AG20443 (cell line): ENCODE data around the gene MAP3K4.

Experiments used
- DNase-seq: peaks from one replicate; pipeline ENCODE4 v3.0.0; 2012; ENCODE audit warnings: low spot score, mixed read lengths

The MAP3K4 gene

DNA sequence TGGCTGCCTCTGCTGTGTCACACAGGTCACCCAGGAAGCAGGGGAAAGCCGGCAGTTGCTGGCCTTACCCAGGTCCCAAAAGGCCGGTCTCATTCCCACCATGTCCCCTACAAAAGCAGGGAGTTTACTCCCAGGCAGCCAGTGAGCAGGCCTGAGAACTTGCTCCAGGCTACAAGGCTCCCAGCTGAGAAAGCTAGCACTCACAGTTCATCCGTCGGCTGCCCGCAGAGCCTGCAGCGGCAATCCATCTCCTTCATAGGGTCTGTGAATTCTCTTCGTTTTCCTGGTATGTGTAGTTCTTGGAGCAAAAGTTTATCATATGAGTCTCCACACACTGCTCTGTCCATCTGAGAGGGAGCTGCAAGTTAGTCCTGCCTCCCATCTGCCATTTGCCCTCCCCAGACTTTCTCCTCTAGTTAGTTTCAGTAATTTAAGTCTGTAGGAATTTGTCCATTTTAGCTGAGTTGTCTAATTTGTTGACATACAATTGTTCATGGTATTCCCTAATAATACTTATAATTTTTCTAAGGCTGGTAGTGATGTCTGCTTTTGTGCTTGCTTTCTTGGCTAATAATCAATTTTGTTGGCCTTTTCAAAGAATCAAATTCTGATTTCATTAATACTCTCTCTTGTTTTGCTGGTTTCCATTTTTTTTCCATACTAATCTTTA lies 135.6 kb downstream of the MAP3K4 start:
- no peak for DNase-seq

DNA sequence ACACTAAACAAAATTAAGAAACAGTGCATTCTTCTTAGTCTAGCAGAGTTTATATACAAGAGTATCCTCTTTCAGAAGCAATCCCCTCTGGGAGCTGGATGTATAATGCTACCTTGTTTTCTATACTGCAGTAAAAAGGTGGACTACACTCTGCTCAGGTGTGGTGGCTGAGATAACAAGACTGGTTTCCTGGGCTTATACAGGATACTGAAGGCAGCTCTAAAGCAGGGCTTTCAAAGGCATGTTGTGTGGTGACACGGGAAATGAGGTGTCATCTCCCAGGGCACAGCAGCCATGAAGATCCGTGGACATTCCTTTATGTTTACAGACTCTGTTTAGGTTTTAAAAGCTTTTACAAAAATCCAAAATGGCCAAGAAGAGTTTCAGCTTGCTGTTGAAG lies 136.7 kb downstream of the MAP3K4 start:
- no peak for DNase-seq

DNA sequence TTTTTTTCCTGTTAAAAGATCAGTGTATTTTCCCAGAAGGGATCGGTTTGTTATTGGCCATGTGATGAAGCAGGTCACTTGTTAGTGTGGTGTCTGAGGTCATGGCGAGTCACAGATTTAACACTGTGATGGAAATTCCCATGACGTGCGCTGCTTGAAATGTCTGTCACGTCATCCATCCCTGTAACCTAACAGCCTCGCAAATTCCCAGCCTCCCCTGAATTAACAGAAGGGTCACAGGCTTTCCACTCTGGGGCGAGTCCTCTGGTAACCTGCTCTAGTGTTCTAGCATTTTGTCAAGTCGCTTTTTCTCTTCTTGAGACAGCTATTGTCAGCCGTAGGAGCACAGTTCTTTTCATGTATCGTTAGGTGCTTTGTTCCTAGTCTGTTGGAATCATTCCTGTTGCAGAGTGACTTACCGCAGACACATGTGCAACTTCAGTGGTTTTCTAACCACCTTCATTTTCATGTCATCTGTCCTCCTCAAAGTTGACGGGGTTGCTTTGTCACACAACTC lies 137.2 kb downstream of the MAP3K4 start:
- no peak for DNase-seq

DNA sequence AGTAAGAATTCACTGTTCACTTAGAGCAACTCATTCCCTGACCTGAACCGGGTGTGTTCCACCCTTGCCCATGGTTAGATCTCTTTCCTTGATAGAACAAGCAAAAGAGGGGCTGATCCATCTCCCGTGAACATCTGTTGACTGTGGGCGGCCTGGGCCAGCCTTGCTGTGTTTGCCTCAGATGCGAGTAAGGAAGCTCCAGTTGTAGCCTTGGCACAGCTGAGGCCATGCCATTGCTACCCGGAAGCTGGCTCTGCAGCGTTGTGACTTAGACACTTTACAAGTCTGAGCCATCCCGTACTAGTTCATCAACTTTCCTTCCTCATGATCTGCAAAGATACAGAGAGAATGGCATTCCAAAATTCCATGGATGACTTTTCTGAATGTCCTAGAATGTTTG lies 139.0 kb downstream of the MAP3K4 start:
- DNase-seq, result no peak

DNA sequence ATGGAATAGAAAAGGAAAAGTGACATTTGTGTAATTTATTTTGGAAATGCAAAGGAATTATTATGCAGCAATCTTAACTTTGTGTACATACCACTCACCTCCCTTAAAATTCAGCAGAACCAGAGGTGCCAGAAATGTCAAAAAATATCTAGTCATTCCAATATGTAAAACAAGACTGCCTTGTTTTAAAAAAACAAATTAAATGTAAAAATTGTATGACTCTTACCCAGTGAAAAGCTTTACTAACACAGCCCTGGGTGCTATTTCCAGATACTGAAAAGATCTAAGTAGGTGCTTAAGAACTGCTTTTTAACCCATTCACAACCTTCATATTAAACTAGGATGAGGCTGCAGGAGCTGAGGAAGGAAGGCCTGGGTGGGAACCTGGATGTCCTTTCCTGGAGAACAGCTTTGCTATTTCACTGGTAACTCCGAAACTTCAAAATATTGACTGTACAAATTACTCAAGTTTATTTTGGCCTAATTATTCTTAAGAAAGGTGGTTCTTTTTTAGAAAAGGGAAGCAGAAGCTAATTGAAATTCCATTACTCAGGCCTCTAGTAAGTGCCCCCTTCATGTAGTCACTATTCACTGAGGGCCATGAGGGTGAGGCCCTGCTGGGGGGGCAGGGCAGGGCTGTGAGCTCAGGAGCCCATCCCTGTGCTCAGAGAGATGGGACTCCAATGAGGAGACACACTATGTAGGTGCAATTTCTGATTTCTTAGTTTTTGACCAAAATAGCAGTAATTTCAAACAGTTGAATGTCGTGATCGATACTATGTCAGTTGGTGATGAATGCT lies 139.6 kb downstream of the MAP3K4 start:
- DNase-seq, result no peak

DNA sequence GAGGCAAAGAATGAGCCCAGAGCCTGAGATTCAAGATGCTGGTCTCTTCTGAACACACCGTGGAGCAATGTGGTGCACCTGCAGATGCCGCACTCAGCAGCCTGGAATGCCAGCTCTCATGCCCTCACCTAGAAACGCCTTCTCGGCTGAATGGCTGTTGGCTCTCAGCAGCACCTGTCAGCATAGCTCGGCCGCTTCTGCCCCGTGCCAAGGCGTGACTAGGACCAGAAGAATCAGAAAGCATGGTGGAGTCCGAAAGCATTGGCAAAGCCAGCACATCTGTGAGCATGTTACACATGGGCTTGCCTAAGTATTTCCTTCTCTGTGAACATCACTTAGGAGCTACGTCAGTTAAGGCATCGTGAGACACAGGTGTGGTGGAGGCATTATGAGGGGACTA lies 140.8 kb downstream of the MAP3K4 start:
- DNase-seq, result no peak

DNA sequence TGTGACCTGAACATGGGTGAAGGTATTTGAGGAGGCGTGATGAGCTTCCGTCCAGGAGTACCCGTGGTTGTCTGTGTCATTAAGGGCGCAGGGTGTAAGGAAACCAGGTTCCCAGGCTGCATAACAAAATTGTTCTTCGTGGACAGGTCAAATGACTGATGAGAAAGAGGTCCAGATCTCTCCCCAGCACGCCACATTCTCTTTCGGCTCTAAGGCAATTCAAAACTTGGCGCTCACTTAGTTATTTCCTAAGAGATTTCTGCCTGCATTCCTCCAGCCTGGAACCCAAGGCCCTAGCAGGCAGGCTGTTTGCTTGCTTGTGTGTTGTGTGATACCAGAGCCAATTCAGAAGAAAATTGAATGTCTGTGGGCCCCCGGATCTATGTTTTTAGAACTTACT lies 142.4 kb downstream of the MAP3K4 start:
- DNase-seq, result no peak

DNA sequence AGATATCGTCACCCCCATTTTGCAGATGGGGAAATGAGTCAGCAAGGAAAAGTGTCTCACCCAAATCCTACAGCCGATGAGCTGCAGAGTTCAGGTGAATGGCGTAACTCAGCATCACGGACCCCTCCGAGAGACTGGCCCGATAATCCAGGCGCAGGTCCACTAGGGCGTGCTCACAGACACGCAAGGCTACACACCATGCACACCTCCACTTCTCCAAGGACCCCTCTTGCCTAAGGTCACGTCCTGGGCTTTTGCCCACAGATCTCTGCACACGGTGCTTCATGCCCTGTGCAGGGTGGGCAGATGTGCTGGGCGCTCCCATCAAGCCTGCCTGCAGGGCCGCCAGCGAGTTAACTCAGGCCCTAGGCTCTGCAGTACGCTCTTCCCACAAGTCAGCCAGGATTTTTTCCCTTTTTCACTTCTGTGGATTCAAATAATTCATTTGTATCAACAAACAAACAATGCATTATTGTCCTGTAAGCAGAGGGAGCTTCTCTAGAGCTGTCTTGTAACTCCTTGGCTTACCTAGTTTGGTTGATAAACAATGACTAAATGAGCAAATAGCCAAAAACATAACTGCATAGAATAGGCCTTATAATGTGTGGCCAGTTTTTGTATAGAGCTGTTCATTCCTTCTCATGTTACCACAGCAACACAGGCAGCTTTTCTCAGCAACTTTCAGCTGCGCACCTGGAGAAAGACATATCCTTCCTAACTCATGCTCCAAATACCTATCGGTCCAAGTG lies 143.2 kb downstream of the MAP3K4 start:
- DNase-seq, result no peak

DNA sequence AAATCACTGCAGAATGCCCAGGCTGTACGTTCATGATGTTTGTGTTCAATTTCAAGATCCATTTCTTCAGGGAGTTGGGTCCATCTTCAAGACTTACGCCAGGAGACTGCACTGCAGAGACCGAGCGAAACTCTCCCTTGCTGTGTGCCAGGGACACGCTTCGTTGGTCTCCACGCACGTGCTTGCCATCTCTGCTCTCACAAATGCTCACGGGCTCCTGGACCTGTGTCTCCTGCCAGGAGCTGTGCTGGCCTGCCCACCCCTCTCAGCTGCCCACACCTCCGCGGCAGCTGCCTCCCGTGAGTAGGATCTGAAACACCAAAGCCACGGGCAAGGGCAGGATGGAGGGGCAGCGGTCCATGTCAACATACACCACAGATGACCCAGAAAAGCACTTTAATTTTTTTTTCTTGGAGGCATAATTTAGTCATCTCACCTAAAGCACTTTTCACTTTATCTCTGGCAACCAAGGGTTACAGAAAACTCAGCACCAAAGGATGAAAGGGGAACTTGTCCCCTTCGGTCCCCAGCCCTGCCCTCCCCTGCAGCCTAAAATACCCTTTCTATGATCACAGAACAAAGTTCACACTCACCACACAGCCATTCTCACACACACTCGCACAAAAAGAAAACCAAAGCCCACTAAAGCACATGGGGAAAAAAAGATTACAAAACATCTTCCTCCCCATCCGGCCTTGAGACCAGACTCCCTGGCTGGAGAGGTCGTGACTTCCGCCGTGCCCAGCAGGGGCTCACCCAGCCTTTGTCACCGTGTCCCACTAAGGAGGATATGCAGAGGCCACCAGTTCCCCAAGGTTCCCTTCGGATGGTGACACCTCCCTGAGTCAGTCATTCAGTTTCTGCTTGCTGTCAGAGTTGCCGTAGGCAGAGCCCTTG lies 144.4 kb downstream of the MAP3K4 start:
- no peak for DNase-seq

DNA sequence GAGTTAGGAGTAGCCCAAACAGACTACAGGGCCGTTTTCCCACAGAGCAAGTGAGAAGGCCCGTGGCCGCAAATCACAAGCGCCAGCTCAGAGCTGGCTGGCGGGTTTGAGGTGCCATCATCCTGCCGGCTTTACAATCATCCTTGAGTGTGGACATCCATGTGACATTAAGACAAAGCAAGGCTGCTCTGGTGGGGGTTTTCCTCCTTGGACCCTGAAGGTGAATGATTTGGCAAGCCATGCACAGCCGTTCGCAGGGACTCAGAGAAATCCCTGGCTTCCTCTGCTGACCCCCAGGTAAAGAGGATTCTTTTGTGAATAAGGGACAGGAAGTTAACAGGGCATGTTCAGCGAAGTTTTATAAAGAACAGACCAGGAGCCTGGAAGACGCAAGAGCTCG lies 145.1 kb downstream of the MAP3K4 start:
- no peak for DNase-seq

DNA sequence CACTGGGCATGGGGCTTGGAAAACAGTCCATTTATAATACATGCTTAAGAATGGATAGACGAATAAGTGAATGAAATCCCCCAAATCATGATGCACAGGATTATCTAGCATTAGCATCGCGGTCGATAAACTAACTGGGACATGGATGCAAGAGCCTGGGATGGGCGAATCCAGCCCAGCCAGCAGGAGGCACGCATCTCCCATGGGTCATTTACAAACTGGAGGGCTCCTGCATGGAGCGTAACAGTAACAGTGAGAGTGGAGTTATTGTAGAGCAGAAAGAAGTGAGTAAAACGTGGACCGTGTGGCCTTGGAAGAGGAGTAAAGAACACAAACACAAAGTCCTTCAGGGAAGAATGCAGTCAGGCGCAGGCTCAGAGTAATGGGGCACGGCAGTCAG lies 145.8 kb downstream of the MAP3K4 start:
- no peak for DNase-seq

DNA sequence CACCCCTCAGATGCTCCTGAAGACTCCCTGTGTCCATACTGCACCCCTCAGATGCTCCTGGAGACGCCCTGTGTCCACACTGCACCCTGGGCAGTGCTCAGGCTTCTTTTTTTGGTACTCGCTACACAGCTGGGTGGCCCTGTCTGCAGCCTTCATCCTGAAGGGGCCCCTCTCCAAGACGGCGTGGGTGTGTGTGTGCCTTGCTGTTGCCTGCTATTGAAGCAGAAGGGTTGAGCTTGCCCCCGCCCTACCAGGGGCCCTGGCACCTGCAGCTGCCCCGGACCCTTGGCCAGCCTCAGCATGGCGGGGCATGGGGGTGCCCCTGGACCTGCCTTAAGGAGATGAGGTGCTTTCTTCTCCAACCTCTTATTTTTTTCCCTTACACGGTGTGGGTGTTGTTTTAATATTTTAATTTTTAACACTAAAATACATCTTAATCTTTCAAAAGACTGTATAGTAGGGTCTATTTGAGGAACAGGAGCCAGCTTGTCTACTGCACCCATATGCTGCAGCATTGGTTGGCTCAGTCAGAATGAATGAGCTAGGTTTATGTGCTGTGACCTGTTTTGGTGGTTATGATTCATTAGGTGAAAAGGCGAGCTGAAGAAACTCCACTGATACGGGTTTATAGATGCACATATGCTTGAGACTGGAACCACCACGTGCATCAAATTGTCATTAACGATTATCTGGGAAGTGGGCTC lies 146.4 kb downstream of the MAP3K4 start:
- no peak for DNase-seq

DNA sequence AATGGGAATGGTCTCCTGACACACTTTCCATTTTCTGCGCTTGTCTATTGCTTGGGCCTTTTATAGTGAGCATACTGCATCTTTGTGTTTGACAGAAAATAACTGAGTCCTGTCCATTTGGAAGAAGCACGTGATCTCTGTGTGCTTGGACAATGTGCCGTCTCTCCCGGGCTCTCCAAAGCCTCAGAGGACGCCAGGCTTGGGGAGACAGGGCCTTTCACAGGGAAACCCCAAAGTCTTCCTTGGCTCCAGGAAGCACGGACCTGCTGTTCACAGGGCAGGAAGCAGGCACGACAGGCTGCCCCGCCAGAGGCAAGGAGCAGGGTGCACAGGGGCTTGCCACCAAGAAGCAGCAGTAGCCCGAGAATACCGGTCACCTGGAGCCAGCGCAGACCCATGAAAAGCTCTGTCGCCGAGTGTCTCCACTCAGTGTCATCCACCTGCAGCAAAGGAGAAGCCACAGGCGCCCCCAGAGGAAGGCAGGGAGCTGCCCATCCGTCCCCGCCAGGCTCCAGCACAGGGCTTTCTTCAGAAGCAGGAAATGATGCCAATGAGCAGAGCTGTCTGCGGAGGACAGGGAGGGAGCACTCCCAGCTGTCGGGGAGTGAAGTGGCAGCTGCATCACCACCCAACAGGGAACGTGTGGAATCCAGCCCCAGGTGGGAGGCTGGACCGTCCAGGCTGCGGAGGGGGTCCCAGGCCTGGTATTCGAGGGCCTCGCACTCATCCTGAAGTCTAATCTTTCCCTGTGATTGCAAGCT lies 147.2 kb downstream of the MAP3K4 start:
- DNase-seq, result no peak

DNA sequence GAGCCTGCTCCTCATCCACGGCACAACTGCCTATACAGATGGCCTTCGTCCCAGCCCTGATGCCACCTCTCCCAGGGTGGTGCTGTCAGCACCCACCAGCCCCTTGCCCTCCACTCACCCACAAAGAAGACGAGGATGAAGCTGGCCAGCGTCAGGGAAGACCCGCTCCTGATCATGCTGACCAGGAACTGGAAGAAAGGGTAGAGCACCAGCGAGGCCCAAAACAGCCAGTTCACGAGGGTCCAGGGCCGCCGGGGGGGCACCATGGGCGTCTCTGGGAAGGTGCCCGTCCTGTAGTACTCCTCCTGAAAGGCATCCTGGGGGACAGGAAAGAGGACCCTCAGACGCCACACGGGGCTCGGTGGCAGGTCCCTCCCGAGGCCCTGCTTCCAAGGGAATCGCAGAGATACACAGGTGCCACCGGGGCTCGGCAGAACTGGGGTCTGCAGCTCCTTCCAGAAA lies 147.8 kb downstream of the MAP3K4 start:
- DNase-seq, result no peak

DNA sequence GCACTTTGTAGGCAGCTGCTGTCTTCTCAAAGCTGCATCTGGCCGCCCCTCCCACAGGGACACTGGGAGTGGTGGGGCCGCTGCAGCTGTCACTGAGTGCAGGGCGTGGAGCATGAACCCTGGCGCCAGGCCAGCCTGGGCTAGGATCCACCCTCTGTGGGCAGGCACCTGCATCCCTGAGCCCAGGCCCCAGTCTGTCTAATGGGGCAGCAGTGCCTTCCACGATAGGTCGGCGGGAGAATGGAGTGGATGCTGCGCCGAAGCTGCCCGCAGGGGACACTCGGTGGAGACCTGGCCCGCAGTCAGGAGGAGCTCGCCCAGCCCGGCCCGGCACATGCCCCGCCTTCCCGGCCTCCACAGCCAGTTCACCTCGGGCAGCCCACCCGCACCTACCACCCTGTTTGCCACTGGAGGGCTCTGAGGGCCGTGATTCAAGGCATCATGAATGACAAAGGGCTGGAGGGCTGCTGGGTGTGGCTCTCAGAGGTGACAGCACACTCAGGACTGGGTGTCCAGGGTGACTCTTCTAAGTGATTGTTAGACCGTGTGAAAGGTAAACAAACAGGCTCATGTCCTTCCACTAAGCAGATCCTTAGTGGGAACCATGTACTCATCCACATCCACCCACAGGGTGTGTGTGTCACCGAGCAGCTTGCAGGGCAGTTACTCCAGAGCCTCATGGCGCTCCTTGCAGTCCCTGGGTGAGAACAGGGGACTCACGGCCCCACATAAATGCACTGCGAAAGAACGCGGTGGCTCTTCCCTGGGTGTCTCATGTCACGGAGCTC lies 148.4 kb downstream of the MAP3K4 start:
- no peak for DNase-seq

DNA sequence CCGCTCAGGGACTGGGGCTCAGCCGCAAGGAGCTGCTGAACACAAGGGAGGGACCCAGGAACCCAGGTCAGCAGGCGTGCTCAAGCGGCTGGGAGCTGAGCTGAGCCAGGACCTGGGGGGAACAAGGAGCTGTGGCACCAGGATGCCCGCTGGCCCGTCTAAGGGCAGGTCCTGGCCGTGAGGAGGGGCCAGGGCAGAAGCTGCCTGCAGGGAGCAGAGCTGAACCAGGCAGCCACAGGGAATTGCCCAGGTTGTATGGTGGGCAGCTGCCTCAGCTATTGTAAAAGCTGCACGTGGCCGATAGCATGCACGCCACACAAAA lies 148.9 kb downstream of the MAP3K4 start:
- DNase-seq, result no peak

DNA sequence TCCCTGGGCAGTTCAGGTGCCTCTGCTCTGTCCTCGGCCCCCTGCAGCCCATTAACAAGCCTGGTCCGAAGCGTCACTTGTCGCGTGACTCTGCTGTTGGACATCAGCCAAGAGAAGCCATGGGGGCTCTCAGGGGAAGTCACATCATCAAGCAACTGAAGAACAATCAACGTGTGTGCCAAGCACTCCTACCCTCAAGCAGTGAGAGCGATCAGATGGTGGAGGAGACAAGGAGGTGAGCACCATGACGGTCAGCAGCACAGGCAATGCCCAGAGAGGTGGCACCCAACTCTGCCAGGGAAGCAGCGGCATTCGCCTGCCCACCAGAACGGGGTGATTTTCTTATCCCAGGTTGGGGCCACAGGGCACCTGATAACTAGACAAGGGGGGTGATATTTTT lies 149.6 kb downstream of the MAP3K4 start:
- DNase-seq, result no peak

DNA sequence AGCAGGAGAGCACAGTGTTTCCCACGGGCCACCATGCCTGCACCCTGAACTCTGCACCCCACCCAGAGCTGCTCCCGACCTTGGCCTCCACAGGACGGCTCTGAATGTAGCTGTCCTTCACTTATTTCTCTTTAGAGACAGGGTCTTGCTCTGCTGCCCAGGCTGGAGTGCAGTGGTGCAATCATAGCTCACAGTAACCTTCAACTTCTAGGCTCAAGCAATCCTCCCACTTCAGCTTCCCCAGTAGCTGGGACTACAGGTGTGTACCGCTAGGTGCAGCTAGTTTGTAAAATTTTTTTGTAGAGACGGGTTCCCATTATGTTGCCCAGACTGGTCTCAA lies 151.4 kb downstream of the MAP3K4 start:
- DNase-seq, result no peak

DNA sequence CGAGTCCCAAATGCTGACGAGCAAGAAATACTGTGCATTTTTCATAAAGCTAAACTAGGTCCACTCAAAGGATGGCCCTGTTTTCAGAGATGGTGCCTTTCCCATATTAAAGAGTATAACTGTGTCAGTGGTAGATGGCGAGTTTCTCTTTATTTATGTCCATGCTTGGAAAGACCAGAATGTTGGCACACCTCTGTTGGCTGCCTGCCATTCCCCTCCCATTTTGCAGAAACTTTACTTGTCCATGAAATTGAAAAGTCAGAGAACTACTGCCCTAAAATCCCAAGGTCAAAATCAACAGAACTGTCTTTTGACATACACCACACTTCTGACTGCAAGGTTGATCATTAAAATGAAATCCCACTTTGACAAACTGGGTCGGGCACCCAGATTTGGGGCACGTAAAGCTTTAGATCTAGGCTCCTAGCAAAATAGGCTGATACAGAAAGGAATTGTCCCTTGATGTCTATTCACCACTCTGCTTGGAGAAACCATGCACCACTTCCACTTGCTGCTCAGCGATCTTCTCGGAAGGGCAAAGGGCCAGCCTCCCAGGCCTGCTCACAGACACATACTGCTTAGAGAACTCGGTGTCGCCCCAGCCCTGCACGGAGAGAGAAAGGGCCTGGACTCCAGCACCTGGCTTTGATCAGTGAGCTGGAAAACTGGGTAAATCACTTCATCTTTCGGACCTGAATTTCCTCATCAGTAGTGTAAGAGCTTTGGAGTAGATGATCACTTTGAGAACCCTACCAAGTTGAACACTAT lies 152.3 kb downstream of the MAP3K4 start:
- DNase-seq, result no peak
